IMR-90 (cell line): ENCODE data around the gene DOCK2. TPM values are rescaled to one million over a fixed set of nuclear protein-coding genes. Genes with fewer than 3 reads are reported as not detected.
A peak's percentile ranks its signal among the peaks of the same experiment; 100 is the strongest.

Source experiments
- ATAC-seq: fragments of 200-7000 bp; cut with Tn5 transposase; 2 replicates; pipeline ENCODE4 v1.9.1; 2020; ENCODE audit warnings: low read depth, mild to moderate bottlenecking, moderate library complexity
- BruUV-seq: library from RNA; stranded (reverse); fragments of 400-500 nt; replicated peaks from 2 replicates; lab custom pipeline; 2021; lab: Mats Ljungman, UMichigan
- CTCF ChIA-PET: fragments of 300-600 bp; formaldehyde crosslinking; extraction: SDS; loops from one replicate; lab custom pipeline; 2021; ENCODE audit warnings: antibody characterized with exemption; lab: Yijun Ruan, JAX
- POLR2A ChIA-PET: fragments of 300-600 bp; sonication (Branson Sonifier 250); formaldehyde crosslinking; loops from one replicate; lab custom pipeline; 2022; ENCODE audit warnings: antibody characterized with exemption; ENCODE audit not compliant: unreplicated experiment; lab: Charles Lee
- DNase-seq: peaks from one replicate; pipeline ENCODE4 v3.0.0; 2013
- H2AFZ ChIP-seq: replicated peaks from 2 replicates; pipeline ENCODE3; 2013; ENCODE audit warnings: low read length, mild to moderate bottlenecking; ENCODE audit not compliant: poor library complexity
- H2AK5ac ChIP-seq: 2 replicates; pipeline ENCODE4 v1.6.1; 2013; ENCODE audit warnings: low read depth, low read length, inconsistent platforms
- H2AK9ac ChIP-seq: replicated peaks from 2 replicates; pipeline ENCODE3; 2013; ENCODE audit warnings: mild to moderate bottlenecking, low read depth, low read length, moderate library complexity; ENCODE audit not compliant: poor library complexity
- H2BK120ac ChIP-seq: 2 replicates; pipeline ENCODE4 v1.6.1; 2013; ENCODE audit warnings: low read depth, low read length, inconsistent platforms
- H2BK15ac ChIP-seq: 3 replicates; pipeline ENCODE4 v1.6.1; 2013; ENCODE audit warnings: low read depth, low read length, inconsistent platforms
- H2BK20ac ChIP-seq: 2 replicates; pipeline ENCODE4 v1.6.1; 2013; ENCODE audit warnings: low read depth, mild to moderate bottlenecking, inconsistent platforms, low read length, moderate library complexity
- H2BK5ac ChIP-seq: 2 replicates; pipeline ENCODE4 v1.6.1; 2013; ENCODE audit warnings: mild to moderate bottlenecking, low read depth, low read length, inconsistent platforms; ENCODE audit not compliant: poor library complexity, severe bottlenecking
- H3K14ac ChIP-seq: replicated peaks from 2 replicates; pipeline ENCODE4 v1.6.1; 2013; ENCODE audit warnings: low read depth, low read length, inconsistent platforms
- H3K18ac ChIP-seq: 2 replicates; pipeline ENCODE4 v1.6.1; 2013; ENCODE audit warnings: low read depth, low read length, control low read depth
- H3K23ac ChIP-seq: 2 replicates; pipeline ENCODE4 v1.6.1; 2013; ENCODE audit warnings: low read depth, low read length, inconsistent platforms
- H3K27ac ChIP-seq: 2 replicates; pipeline ENCODE4 v1.5.1; 2013; ENCODE audit warnings: mild to moderate bottlenecking, control low read depth, low read length; ENCODE audit not compliant: insufficient read depth
- H3K27me3 ChIP-seq: 2 replicates; pipeline ENCODE4 v1.6.1; 2013; ENCODE audit warnings: low read length; ENCODE audit not compliant: control insufficient read depth, insufficient read depth
- H3K36me3 ChIP-seq: 2 replicates; pipeline ENCODE4 v1.6.1; 2013; ENCODE audit warnings: low read length, mixed read lengths; ENCODE audit not compliant: control insufficient read depth, insufficient read depth
- H3K4ac ChIP-seq: 2 replicates; pipeline ENCODE4 v1.6.1; 2013; ENCODE audit warnings: low read depth, low read length, inconsistent platforms
- H3K4me1 ChIP-seq: 2 replicates; pipeline ENCODE4 v1.6.1; 2013; ENCODE audit warnings: low read length, mixed read lengths; ENCODE audit not compliant: control insufficient read depth, insufficient read depth
- H3K4me2 ChIP-seq: 2 replicates; pipeline ENCODE4 v1.6.1; 2013; ENCODE audit warnings: low read depth, mild to moderate bottlenecking, control low read depth, low read length, moderate library complexity
- H3K4me3 ChIP-seq: 2 replicates; pipeline ENCODE4 v1.5.1; 2013; ENCODE audit warnings: low read depth, mild to moderate bottlenecking, control low read depth, low read length, moderate library complexity; ENCODE audit not compliant: insufficient read depth
- H3K56ac ChIP-seq: 2 replicates; pipeline ENCODE4 v1.6.1; 2013; ENCODE audit warnings: low read length, inconsistent platforms; ENCODE audit not compliant: insufficient read depth; ENCODE audit errors: extremely low read depth
- H3K79me1 ChIP-seq, 2 experiments: 2 replicates each; pipeline ENCODE4 v1.6.1; 2013; ENCODE audit warnings: low read length in 2 of 2, inconsistent platforms in 1 of 2, low read depth in 1 of 2
- H3K9ac ChIP-seq: 2 replicates; pipeline ENCODE4 v1.6.1; 2013; ENCODE audit warnings: low read depth, low read length, control low read depth
- H3K9me1 ChIP-seq: 2 replicates; pipeline ENCODE4 v1.6.1; 2013; ENCODE audit warnings: low read length, inconsistent platforms; ENCODE audit not compliant: insufficient read depth
- H3K9me3 ChIP-seq: 2 replicates; pipeline ENCODE4 v1.6.1; 2013; ENCODE audit warnings: low read length; ENCODE audit not compliant: control insufficient read depth, insufficient read depth
- H4K20me1 ChIP-seq: 2 replicates; pipeline ENCODE4 v1.6.1; 2013; ENCODE audit warnings: low read length, inconsistent platforms; ENCODE audit not compliant: insufficient read depth
- H4K5ac ChIP-seq: 2 replicates; pipeline ENCODE4 v1.6.1; 2013; ENCODE audit warnings: mild to moderate bottlenecking, low read depth, low read length, control low read depth
- H4K8ac ChIP-seq, 2 experiments: 2 replicates each; pipeline ENCODE4 v1.6.1; 2013; ENCODE audit warnings: low read depth in 2 of 2, low read length in 2 of 2, control low read depth in 1 of 2, inconsistent platforms in 1 of 2
- H4K91ac ChIP-seq: 2 replicates; pipeline ENCODE4 v1.6.1; 2013; ENCODE audit warnings: low read depth, low read length, inconsistent platforms; ENCODE audit not compliant: insufficient read depth
- CHD1 ChIP-seq: IDR thresholded peaks from 2 replicates; pipeline ENCODE4 v1.6.1; 2012; ENCODE audit warnings: low read depth, low read length, improper control_type of control experiment
- CTCF ChIP-seq: conservative IDR thresholded peaks from 2 replicates; pipeline ENCODE4 v1.5.1; 2012; ENCODE audit warnings: mild to moderate bottlenecking, low read depth, low read length, improper control_type of control experiment
- FOS ChIP-seq: fragments of 150-350 bp; IDR thresholded peaks from 2 replicates; pipeline ENCODE4 v1.6.1; 2016; ENCODE audit warnings: low read depth, low read length
- MAFK ChIP-seq: IDR thresholded peaks from 2 replicates; pipeline ENCODE4 v1.6.1; 2012; ENCODE audit warnings: low read depth, low read length, improper control_type of control experiment
- MAZ ChIP-seq: IDR thresholded peaks from 2 replicates; pipeline ENCODE4 v1.6.1; 2012; ENCODE audit warnings: low read depth, mild to moderate bottlenecking, low read length, improper control_type of control experiment, moderate library complexity, borderline replicate concordance
- NFE2L2 ChIP-seq: fragments of 150-350 bp; IDR thresholded peaks from 2 replicates; pipeline ENCODE4 v1.6.1; 2016; ENCODE audit warnings: low read depth, mild to moderate bottlenecking, low read length
- RAD21 ChIP-seq: IDR thresholded peaks from 2 replicates; pipeline ENCODE4 v1.6.1; 2012; ENCODE audit warnings: low read length, improper control_type of control experiment
- RFX5 ChIP-seq: IDR thresholded peaks from 2 replicates; pipeline ENCODE4 v1.8.0; 2012; ENCODE audit warnings: low read depth, mild to moderate bottlenecking, low read length, moderate library complexity
- USF2 ChIP-seq: fragments of 150-350 bp; IDR thresholded peaks from 2 replicates; pipeline ENCODE4 v1.6.1; 2017; ENCODE audit warnings: mild to moderate bottlenecking, antibody characterized with exemption, low read length, low read depth
- WGBS, 2 experiments: methylation state at CpG; one replicate each; pipeline versions ENCODE4 v1.1.5 to v1.1.7; 2013; ENCODE audit warnings: missing lambda C conversion rate in 2 of 2; ENCODE audit not compliant: insufficient read length in 1 of 2; ENCODE audit errors: extremely low coverage in 2 of 2; 5-methylcytosine and 5-hydroxymethylcytosine counted together
- dilution Hi-C: fragments of 300-500 bp; cut with HindIII; formaldehyde crosslinking; loops from one replicate; pipeline ENCODE4 v1.14.3; 2018; ENCODE audit warnings: low sequenced_read_pairs; ENCODE audit not compliant: unreplicated experiment
- in situ Hi-C: fragments of 300-500 bp; cut with MboI; formaldehyde crosslinking; loops from 3 replicates; pipeline ENCODE4 v1.14.3; 2019; ENCODE audit warnings: low sequenced_read_pairs, inconsistent platforms, mixed read lengths
- intact Hi-C: fragments of 100-400 bp; cut with micrococcal nuclease; formaldehyde crosslinking; loops from 2 replicates; pipeline ENCODE4 v1.10.0; 2022
- polyA plus RNA-seq, 3 experiments: library from polyadenylated mRNA; depleted of rRNA; stranded (reverse); fragments of >200 nt; gene quantifications; 2 replicates each; pipeline ENCODE4 v1.2.3, GENCODE V29; 2012; ENCODE audit warnings: low replicate concordance in 1 of 3
- total RNA-seq: library from RNA; depleted of rRNA; stranded (reverse); fragments of >200 nt; gene quantifications from 2 replicates; pipeline ENCODE4 v1.2.3, GENCODE V29; 2012

The DOCK2 gene
- total and polyA plus RNA-seq, 2 of the 4 experiments (the other 2 are of a cell fraction), result 0.72 to 3.0 TPM

GRCh38 chr5:169988947-169989346 lies 351.9 kb downstream of the DOCK2 start:
- H2BK15ac ChIP-seq, result no peak overlapping the region
- H3K27me3 ChIP-seq, result no peaks in the 10 kb centered on the region; the same call in 1 of the 2 replicates
- BruUV-seq, result no TSS peak
- no peaks in the 10 kb centered on the region for H3K36me3 ChIP-seq
- no peak overlapping the region for H3K27ac ChIP-seq
- TF ChIP-seq RAD21 (no peak), RFX5 (no peak), CHD1 (no peak), MAFK (no peak), MAZ (no peak), NFE2L2 (no peak), USF2 (no peak), FOS (no peak), CTCF (no peak)
- no peak overlapping the region for H3K4ac ChIP-seq
- no peak overlapping the region for H4K5ac ChIP-seq
- H4K91ac ChIP-seq, result no peak overlapping the region
- no peaks in the 10 kb centered on the region for H3K79me1 ChIP-seq
- no peak overlapping the region for H3K56ac ChIP-seq
- dilution Hi-C loops (no loop called here), in situ Hi-C loops (no loop called here), intact Hi-C loops (no loop called here)
- H2BK120ac ChIP-seq, result no peak overlapping the region
- H4K8ac ChIP-seq, result no peak overlapping the region
- no peak overlapping the region for H2AK9ac ChIP-seq
- ATAC-seq (peak; percentile 54), DNase-seq (peak; percentile 16)
- no peak overlapping the region for H3K9ac ChIP-seq
- no peak overlapping the region for H2AFZ ChIP-seq
- WGBS, 2 experiments, result no CpG with 5 or more reads among the region's 1 CpG
- no peaks in the 10 kb centered on the region for H4K20me1 ChIP-seq
- no peak overlapping the region for H3K18ac ChIP-seq
- H3K14ac ChIP-seq, result no peak overlapping the region
- H3K4me3 ChIP-seq, result no peak overlapping the region
- H2BK20ac ChIP-seq, result no peak overlapping the region
- H3K9me1 ChIP-seq, result no peaks in the 10 kb centered on the region
- no peak overlapping the region for H2BK5ac ChIP-seq
- ChIA-PET POLR2A (no interaction called here), CTCF (interaction anchor here (1.6 kb wide), 1 partner anchor 9 kb away, joined by 6 read pairs; the partner anchor contains the start of gene INSYN2B)
- no peak overlapping the region for H3K4me2 ChIP-seq
- no peak overlapping the region for H3K23ac ChIP-seq
- no peaks in the 10 kb centered on the region for H3K4me1 ChIP-seq
- H3K9me3 ChIP-seq, result no peaks in the 10 kb centered on the region
- no peak overlapping the region for H2AK5ac ChIP-seq
